ENCODE data around the gene TRABD. TPM values are rescaled to one million over a fixed set of nuclear protein-coding genes. Genes with fewer than 3 reads are reported as not detected.

The TRABD gene
- total RNA-seq, 1 donor from 2014 or later: 25.9 TPM

DNA sequence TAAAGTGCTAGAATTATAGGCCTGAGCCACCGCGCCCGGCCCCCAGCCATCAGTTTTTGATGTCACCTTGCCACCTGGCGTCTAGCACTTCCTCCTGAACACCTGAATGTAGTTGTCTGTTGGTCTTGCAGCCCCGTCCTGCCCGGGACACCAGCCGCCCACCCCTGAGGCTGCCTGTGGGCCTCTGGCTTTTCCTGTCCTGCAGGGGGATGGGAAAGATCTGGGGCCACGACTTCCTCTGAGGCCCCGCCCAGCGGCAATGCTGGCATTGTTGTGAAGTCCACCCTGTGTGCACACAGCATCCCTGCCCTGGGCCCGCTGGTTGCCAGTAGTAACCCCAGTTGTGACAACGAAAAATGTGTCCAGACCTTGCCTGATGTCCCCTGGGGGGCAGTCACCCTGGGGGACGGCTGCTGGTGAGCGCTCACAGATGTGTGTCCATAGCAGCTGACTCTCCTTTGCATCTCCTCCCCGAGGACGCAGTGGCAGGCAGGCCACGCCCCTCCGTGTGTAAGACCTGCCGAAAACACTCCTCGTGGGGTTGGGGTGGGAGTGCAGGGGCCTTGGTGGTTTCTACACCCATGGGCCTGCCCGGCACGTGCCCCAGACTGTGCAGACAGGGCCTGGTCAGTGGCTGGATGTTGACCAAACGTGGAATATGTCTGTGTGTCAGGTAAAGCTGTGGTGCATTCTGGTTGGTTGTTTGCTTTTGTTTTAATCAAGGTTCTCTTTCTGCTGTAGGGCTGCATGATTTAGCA, 21.8 kb downstream of the TRABD start:
- H3K27me3 Mint-ChIP-seq (ENCODE audit: unreplicated experiment): no peaks in the 10 kb centered on the region
- H3K9me3 Mint-ChIP-seq (ENCODE audit: unreplicated experiment): no peaks in the 10 kb centered on the region
- peaks cover 23% of the 10 kb centered on the region for H3K36me3 Mint-ChIP-seq (ENCODE audit: unreplicated experiment)
- DNase-seq (ENCODE audit: extremely low spot score, unreplicated experiment): no peak
- no peak overlapping the region for H3K4me3 Mint-ChIP-seq (ENCODE audit: unreplicated experiment)
- H3K4me1 Mint-ChIP-seq (ENCODE audit: unreplicated experiment): peaks cover 6% of the 10 kb centered on the region
- TF ChIP-seq, protein P1, sequence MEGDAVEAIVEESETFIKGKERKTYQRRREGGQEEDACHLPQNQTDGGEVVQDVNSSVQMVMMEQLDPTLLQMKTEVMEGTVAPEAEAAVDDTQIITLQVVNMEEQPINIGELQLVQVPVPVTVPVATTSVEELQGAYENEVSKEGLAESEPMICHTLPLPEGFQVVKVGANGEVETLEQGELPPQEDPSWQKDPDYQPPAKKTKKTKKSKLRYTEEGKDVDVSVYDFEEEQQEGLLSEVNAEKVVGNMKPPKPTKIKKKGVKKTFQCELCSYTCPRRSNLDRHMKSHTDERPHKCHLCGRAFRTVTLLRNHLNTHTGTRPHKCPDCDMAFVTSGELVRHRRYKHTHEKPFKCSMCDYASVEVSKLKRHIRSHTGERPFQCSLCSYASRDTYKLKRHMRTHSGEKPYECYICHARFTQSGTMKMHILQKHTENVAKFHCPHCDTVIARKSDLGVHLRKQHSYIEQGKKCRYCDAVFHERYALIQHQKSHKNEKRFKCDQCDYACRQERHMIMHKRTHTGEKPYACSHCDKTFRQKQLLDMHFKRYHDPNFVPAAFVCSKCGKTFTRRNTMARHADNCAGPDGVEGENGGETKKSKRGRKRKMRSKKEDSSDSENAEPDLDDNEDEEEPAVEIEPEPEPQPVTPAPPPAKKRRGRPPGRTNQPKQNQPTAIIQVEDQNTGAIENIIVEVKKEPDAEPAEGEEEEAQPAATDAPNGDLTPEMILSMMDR (IDR thresholded peaks at IDR 0.05): no peak
- H3K27ac Mint-ChIP-seq (ENCODE audit: unreplicated experiment): no peak overlapping the region

DNA sequence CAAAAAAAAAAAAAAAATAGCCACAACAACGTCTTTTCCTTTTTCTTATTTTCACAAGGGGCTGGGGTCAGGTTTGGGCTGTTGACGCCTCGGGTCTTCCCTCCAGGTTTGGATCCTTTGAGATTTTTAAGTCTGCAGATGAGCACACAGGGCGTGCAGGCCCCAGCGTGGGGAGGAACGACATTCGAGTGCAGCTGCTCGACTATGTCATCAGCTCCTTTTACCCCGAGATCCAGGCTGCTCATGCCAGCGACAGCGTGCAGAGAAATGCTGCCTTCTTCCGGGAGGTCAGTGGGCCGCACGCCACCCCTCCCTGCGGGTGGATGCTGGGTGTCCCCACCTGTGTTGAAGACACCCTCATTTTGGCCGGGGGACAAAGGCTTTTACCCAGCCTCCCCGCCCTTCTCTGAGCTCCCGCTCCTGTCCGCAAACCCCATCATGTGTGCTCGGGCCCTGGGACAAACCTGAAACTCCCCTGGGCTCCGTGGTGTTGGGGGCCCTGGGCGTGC, 22.8 kb downstream of the TRABD start:
- TF ChIP-seq, protein P1 (IDR thresholded peaks at IDR 0.05): no peak
- Mint-ChIP-seq H3K36me3 (ENCODE audit: unreplicated experiment) (peaks cover 28% of the 10 kb centered on the region), H3K4me3 (ENCODE audit: unreplicated experiment) (no peak overlapping the region), H3K27me3 (ENCODE audit: unreplicated experiment) (no peaks in the 10 kb centered on the region), H3K9me3 (ENCODE audit: unreplicated experiment) (no peaks in the 10 kb centered on the region), H3K4me1 (ENCODE audit: unreplicated experiment) (peaks cover 4% of the 10 kb centered on the region), H3K27ac (ENCODE audit: unreplicated experiment) (no peak overlapping the region)
- no peak for DNase-seq (ENCODE audit: extremely low spot score, unreplicated experiment)

DNA sequence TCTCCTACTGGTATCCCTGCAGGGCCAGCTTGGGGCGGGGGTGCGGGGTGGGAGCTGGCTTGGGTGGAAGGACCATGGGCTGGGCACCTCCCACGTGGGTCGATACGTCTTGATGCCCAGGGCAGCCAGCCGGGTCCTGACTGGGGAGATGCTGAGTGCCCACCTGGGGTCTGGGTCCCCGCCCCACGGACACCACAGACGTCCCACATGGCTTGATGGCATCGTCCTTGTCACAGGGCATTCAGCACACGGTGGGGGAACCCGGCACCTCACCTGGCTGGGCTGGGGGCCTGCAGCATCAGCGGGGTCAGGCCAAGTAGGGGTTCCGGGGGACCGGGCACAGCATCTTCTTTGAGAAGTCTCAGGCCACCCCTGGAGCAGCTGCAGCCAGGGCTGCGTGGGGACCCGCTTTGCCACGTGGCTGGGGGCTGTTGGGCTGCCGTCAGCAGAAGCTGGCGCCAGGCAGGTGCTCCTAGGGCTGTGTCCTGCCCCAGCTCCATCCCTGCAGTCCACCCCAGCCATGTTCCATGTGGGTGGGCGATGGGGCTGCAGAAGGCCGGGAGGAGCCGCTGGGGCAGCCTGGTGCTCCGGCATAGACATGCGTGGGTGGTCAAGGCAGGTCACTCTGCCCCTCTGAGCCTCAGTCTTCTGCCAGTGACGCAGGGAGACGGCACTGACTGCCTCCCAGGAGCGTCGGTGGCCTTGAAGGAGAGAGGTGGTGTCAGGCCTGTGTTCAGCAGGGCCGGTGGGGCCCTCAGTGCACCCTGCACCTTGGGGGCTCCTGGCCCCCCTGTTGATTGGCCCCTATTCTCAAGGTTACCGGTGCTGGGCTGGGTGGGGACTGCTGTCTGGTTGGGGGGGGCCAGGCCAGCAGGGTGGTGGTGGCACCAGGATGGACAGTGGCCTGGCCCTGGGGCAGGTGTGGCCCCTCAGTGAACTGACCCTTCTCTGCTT, 23.5 kb downstream of the TRABD start:
- TF ChIP-seq, protein P1 (IDR thresholded peaks at IDR 0.05): no peak
- no peaks in the 10 kb centered on the region for H3K9me3 Mint-ChIP-seq (ENCODE audit: unreplicated experiment)
- peaks cover 4% of the 10 kb centered on the region for H3K4me1 Mint-ChIP-seq (ENCODE audit: unreplicated experiment)
- H3K36me3 Mint-ChIP-seq (ENCODE audit: unreplicated experiment): peaks cover 29% of the 10 kb centered on the region
- H3K27ac Mint-ChIP-seq (ENCODE audit: unreplicated experiment): no peak overlapping the region
- no peak overlapping the region for H3K4me3 Mint-ChIP-seq (ENCODE audit: unreplicated experiment)
- DNase-seq (ENCODE audit: extremely low spot score, unreplicated experiment): no peak
- no peaks in the 10 kb centered on the region for H3K27me3 Mint-ChIP-seq (ENCODE audit: unreplicated experiment)

DNA sequence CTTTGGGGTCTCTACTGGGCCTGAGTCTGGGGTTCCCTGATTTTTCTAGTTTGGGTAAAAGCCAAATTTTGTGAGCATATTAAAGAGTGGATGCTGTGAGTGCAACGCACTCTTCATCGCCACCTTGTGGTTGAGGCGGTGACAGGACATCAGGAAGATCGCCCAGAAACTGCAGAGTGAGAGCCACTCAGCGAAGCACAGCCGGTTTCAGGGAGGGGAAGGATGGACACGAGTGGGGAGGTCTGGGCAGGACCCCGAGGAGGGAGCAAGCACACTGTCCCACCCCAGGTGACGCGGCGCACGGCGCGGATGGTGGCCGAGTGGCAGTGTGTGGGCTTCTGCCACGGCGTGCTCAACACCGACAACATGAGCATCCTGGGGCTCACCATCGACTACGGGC, 24.2 kb downstream of the TRABD start:
- DNase-seq (ENCODE audit: extremely low spot score, unreplicated experiment): no peak
- Mint-ChIP-seq H3K4me3 (ENCODE audit: unreplicated experiment) (no peak overlapping the region), H3K9me3 (ENCODE audit: unreplicated experiment) (no peaks in the 10 kb centered on the region), H3K27ac (ENCODE audit: unreplicated experiment) (no peak overlapping the region), H3K4me1 (ENCODE audit: unreplicated experiment) (peaks cover 4% of the 10 kb centered on the region), H3K36me3 (ENCODE audit: unreplicated experiment) (peaks cover 30% of the 10 kb centered on the region), H3K27me3 (ENCODE audit: unreplicated experiment) (no peaks in the 10 kb centered on the region)
- TF ChIP-seq, protein P1 (IDR thresholded peaks at IDR 0.05): peak; percentile 88
